B cell (primary cell): ENCODE data around the gene ZDHHC11. TPM values are rescaled to one million over a fixed set of nuclear protein-coding genes. Genes with fewer than 3 reads are reported as not detected.

Experiments used
- ATAC-seq: fragments of 200-7000 bp; cut with Tn5 transposase; one replicate; pipeline ENCODE4 v1.10.0; 2021; ENCODE audit warnings: low read depth, mild to moderate bottlenecking, moderate number of reproducible peaks, moderate library complexity
- CTCF ChIA-PET: fragments of 350-600 bp; sonication (Branson Sonifier 250); formaldehyde crosslinking; loops from one replicate; lab custom pipeline; 2021; ENCODE audit warnings: antibody characterized with exemption, inconsistent platforms; lab: Charles Lee
- POLR2A ChIA-PET: fragments of 350-600 bp; sonication (Branson Sonifier 250); formaldehyde crosslinking; loops from one replicate; lab custom pipeline; 2021; ENCODE audit warnings: antibody characterized with exemption; lab: Charles Lee
- DNase-seq: peaks from one replicate; pipeline ENCODE4 v3.0.0; 2013
- H2AFZ ChIP-seq: 2 replicates; pipeline ENCODE4 v1.6.1; 2012; ENCODE audit warnings: mild to moderate bottlenecking, low read depth, low read length; ENCODE audit not compliant: insufficient read depth, poor library complexity, severe bottlenecking
- H3K27ac ChIP-seq, 2 donors: 1 replicate in 1 of 2; 2 replicates in 1 of 2; pipeline ENCODE4 v1.5.1; 2012 to 2013; ENCODE audit warnings: low read length in 2 of 2, mild to moderate bottlenecking in 2 of 2, moderate library complexity in 1 of 2
- H3K27me3 ChIP-seq, 4 experiments: fragments of 200-600 bp in 1 of 4; sonication (generic) in 1 of 4; replicated peaks in 1 of 4; 1 replicate in 2 of 4; 2 replicates in 2 of 4; pipeline versions ENCODE4 v1.6.1 to v1.7.0; 2013 to 2016; ENCODE audit warnings: low read length in 3 of 4, mild to moderate bottlenecking in 2 of 4, mixed read lengths in 1 of 4, moderate library complexity in 1 of 4; ENCODE audit not compliant: insufficient read depth in 4 of 4, control insufficient read depth in 3 of 4; ENCODE audit errors: control extremely low read depth in 1 of 4
- H3K36me3 ChIP-seq, 2 experiments: replicated peaks in 1 of 2; 1 replicate in 1 of 2; 2 replicates in 1 of 2; pipeline versions ENCODE4 v1.6.1 to v1.7.1; 2013; ENCODE audit warnings: low read length in 1 of 2; ENCODE audit not compliant: insufficient read depth in 2 of 2, control insufficient read depth in 1 of 2; ENCODE audit errors: control extremely low read depth in 1 of 2, extremely low read depth in 1 of 2
- H3K4me1 ChIP-seq, 2 donors: fragments of 200-600 bp in 1 of 2; sonication (generic) in 1 of 2; 1 replicate in 1 of 2; 2 replicates in 1 of 2; pipeline versions ENCODE4 v1.5.1 to v1.6.1; 2013 to 2017; ENCODE audit warnings: low read length in 2 of 2; ENCODE audit not compliant: control insufficient read depth in 2 of 2, insufficient read depth in 2 of 2
- H3K4me2 ChIP-seq: replicated peaks from 2 replicates; pipeline ENCODE3; 2012; ENCODE audit warnings: mild to moderate bottlenecking, low read depth, low read length; ENCODE audit not compliant: poor library complexity, severe bottlenecking
- H3K4me3 ChIP-seq, 5 experiments: fragments of 200-600 bp in 1 of 5; sonication (generic) in 1 of 5; 1 replicate in 3 of 5; 2 replicates in 2 of 5; pipeline versions ENCODE4 v1.5.1 to v1.7.0; 2011 to 2016; ENCODE audit warnings: low read length in 4 of 5, mild to moderate bottlenecking in 4 of 5, low read depth in 2 of 5, control low read depth in 1 of 5, moderate library complexity in 1 of 5; ENCODE audit not compliant: insufficient read depth in 1 of 5; ENCODE audit errors: control extremely low read depth in 1 of 5, extremely low read depth in 1 of 5
- H3K79me2 ChIP-seq: fragments of 200-600 bp; sonication (generic); one replicate; pipeline ENCODE4 v1.6.0; 2016; ENCODE audit warnings: low read length; ENCODE audit not compliant: control insufficient read depth, insufficient read depth
- H3K9ac ChIP-seq: fragments of 200-600 bp; sonication (generic); 2 replicates; pipeline ENCODE4 v1.6.1; 2017; ENCODE audit warnings: mild to moderate bottlenecking, low read length, moderate library complexity
- H3K9me3 ChIP-seq, 3 donors: one replicate each; pipeline versions ENCODE4 v1.6.1 to v1.7.1; 2013; ENCODE audit warnings: low read length in 2 of 3; ENCODE audit not compliant: control insufficient read depth in 2 of 3, insufficient read depth in 1 of 3; ENCODE audit errors: control extremely low read depth in 1 of 3
- H4K20me1 ChIP-seq: 2 replicates; pipeline ENCODE4 v1.6.0; 2012; ENCODE audit warnings: mild to moderate bottlenecking, low read length; ENCODE audit not compliant: insufficient read depth, control insufficient read depth, poor library complexity, severe bottlenecking
- H3K27ac Mint-ChIP-seq: one replicate; pipeline ENCODE4 v1.8.0; 2021; ENCODE audit warnings: mixed read lengths
- H3K27me3 Mint-ChIP-seq: one replicate; pipeline ENCODE4 v1.8.0; 2021; ENCODE audit warnings: mixed read lengths
- H3K4me1 Mint-ChIP-seq: one replicate; pipeline ENCODE4 v1.8.0; 2021; ENCODE audit warnings: mixed read lengths
- H3K4me3 Mint-ChIP-seq: one replicate; pipeline ENCODE4 v1.8.0; 2021; ENCODE audit warnings: mixed read lengths
- H3K9me3 Mint-ChIP-seq: one replicate; pipeline ENCODE4 v1.8.0; 2022; ENCODE audit warnings: mixed read lengths; ENCODE audit not compliant: insufficient read depth
- EZH2 ChIP-seq: IDR thresholded peaks from 2 replicates; pipeline ENCODE4 v1.6.1; 2012; ENCODE audit warnings: borderline replicate concordance, low read depth, mild to moderate bottlenecking, moderate library complexity, low read length; ENCODE audit not compliant: insufficient read depth, poor library complexity, severe bottlenecking
- WGBS: methylation state at CpG from one replicate; pipeline ENCODE4 v1.1.5; 2013; ENCODE audit warnings: missing lambda C conversion rate; ENCODE audit not compliant: insufficient coverage; 5-methylcytosine and 5-hydroxymethylcytosine counted together
- intact Hi-C: fragments of 100-400 bp; cut with micrococcal nuclease; formaldehyde crosslinking; loops from one replicate; pipeline ENCODE4 v1.10.0; 2022
- polyA plus RNA-seq: library from polyadenylated mRNA; depleted of rRNA; stranded (reverse); fragments of >200 nt; gene quantifications from 2 replicates; pipeline ENCODE4 v1.2.3, GENCODE V29; 2012
- total RNA-seq, 2 donors: library from RNA; stranded (reverse); fragments of 120-200 nt in 1 of 2; gene quantifications; 1 replicate in 1 of 2; 2 replicates in 1 of 2; pipeline versions ENCODE4 v1.2.3 to v1.2.4, GENCODE V29; 2013 to 2022
- TF ChIP-seq, protein P1 (sequence below): fragments of 200-600 bp; IDR thresholded peaks from one replicate; pipeline ENCODE4 v1.8.0; 2022; ENCODE audit warnings: antibody characterized with exemption, mild to moderate bottlenecking

Gene ZDHHC11
- total and polyA plus RNA-seq, 2 donors (not counting 1 experiment from before 2014, with no cell fraction given), result 0.69 to 3.0 TPM

DNA sequence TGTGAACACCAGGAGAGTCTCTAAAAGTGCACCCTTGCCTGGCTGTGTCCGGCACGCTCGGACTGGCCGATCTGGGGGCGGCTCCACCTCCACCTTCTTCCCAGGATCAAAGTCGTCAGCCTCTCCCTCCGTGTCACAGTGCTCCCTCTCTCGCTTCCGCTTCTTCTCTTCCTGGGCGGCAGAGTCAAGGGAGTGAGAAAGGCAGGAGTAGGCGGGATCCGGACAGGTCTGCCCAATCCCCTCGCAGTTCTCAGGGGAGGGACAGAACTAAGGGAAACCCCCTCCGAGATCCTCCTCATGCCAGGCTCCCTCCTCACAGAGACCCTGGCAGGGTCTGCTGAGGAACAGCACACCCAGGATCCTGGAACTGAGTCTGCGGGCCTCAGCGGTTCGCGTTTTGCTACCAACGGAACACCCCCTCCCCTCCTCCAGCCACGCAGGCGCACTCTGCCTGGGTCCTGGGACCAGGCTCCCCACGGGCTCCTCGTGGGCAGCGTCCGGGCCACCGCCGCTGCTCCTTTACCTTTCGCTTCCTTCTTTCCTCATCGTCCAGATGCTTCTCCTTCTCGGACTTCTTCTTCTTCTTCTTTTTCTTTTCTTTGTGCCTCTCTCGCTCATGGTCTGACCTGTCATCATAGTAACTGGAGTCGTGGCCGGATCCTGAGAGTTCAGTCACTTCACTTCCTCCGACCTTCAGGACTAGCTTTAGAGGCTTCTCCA, 40.5 kb upstream of the ZDHHC11 start:
- POLR2A ChIA-PET, result no interaction called here
- Histone ChIP-seq H2AFZ (peak overlapping the region; percentile 88), H3K9ac (peak overlapping the region; percentile 89), H4K20me1 (peaks cover 15% of the 10 kb centered on the region), H3K36me3 (peaks cover 1 to 48% of the 10 kb centered on the region in 2 experiments), H3K4me2 (peak overlapping the region; percentile 85), H3K27me3 (no peaks in the 10 kb centered on the region), H3K27ac (no peak overlapping the region), H3K79me2 (peaks cover 36% of the 10 kb centered on the region), H3K4me1 (peaks cover 13 to 19% of the 10 kb centered on the region in 2 donors), H3K9me3 (no peaks in the 10 kb centered on the region), H3K4me3 (peak overlapping the region in 4 of 5 experiments; percentile 81 to 90 (median 86))
- Mint-ChIP-seq H3K27me3 (no peaks in the 10 kb centered on the region), H3K4me1 (peaks cover 16% of the 10 kb centered on the region), H3K4me3 (peak overlapping the region; percentile 87), H3K9me3 (no peaks in the 10 kb centered on the region), H3K27ac (peak overlapping the region; percentile 89)
- 82% methylated on average over 31 of the region's 34 CpGs for WGBS
- TF ChIP-seq, protein P1, sequence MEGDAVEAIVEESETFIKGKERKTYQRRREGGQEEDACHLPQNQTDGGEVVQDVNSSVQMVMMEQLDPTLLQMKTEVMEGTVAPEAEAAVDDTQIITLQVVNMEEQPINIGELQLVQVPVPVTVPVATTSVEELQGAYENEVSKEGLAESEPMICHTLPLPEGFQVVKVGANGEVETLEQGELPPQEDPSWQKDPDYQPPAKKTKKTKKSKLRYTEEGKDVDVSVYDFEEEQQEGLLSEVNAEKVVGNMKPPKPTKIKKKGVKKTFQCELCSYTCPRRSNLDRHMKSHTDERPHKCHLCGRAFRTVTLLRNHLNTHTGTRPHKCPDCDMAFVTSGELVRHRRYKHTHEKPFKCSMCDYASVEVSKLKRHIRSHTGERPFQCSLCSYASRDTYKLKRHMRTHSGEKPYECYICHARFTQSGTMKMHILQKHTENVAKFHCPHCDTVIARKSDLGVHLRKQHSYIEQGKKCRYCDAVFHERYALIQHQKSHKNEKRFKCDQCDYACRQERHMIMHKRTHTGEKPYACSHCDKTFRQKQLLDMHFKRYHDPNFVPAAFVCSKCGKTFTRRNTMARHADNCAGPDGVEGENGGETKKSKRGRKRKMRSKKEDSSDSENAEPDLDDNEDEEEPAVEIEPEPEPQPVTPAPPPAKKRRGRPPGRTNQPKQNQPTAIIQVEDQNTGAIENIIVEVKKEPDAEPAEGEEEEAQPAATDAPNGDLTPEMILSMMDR, result no peak
- TF ChIP-seq EZH2, result no peak
- CTCF ChIA-PET, result interaction anchor here (1.1 to 2.4 kb wide), 2 partner anchors 10 to 12 kb away, joined by 3 to 11 read pairs; no protein-coding TSS in a partner anchor
- intact Hi-C loops, result loop anchor here (5.0 kb wide), 1 partner anchor 911 kb away; the partner anchor contains the start of gene NDUFS6
- ATAC-seq (no peak), DNase-seq (no peak)

DNA sequence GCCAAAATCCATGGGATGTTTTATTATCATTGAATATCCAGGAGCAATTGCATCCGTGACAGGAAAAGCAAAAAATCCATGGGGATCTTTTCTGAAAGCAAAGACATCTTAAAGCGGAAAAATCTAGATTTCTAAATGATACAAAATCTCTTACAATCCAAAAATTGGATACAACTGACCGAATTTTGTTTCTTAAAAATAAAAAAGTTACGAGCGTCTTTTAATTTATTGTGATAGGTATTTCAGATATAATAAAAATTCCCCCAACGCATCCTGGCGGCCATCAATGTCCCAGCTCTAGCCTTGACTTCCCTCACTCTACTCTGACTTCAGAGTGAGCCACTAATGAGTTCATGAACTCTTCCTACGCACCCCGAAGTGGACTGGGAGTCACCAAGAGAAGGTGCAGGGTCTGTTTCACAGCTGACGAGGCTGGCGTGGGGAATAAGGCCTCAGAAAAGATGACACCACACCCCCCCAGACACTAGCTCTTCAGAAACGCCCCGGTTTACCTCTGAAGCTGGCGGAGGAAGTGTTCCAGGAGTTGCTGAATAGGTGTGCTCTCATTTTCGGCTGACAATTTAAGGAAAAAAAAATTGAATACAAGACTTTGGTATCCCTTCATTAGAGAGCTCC, 38.4 kb upstream of the ZDHHC11 start:
- H3K4me1 ChIP-seq, result peaks cover 13 to 19% of the 10 kb centered on the region in 2 donors
- peaks cover 47% of the 10 kb centered on the region for H3K79me2 ChIP-seq
- H4K20me1 ChIP-seq, result peaks cover 26% of the 10 kb centered on the region
- Mint-ChIP-seq H3K27ac (no peak overlapping the region), H3K27me3 (no peaks in the 10 kb centered on the region), H3K4me3 (no peak overlapping the region), H3K9me3 (no peaks in the 10 kb centered on the region), H3K4me1 (peaks cover 16% of the 10 kb centered on the region)
- DNase-seq, result no peak
- no peak for ATAC-seq
- 100% methylated on average over 6 of the region's 15 CpGs for WGBS
- H2AFZ ChIP-seq, result no peak overlapping the region
- no peaks in the 10 kb centered on the region for H3K9me3 ChIP-seq
- TF ChIP-seq, protein P1, result no peak
- TF ChIP-seq EZH2, result no peak
- H3K4me3 ChIP-seq, result no peak overlapping the region
- no peak overlapping the region for H3K4me2 ChIP-seq
- intact Hi-C loops, result no loop called here
- ChIA-PET CTCF (interaction anchor here (1.0 kb wide), 1 partner anchor 14 kb away, joined by 3 read pairs; no protein-coding TSS in a partner anchor), POLR2A (no interaction called here)
- H3K27ac ChIP-seq, result no peak overlapping the region
- no peaks in the 10 kb centered on the region for H3K27me3 ChIP-seq
- H3K36me3 ChIP-seq, result peaks cover 0 to 68% of the 10 kb centered on the region in 2 experiments
- H3K9ac ChIP-seq, result no peak overlapping the region
